ENCODE results near the gene CACNG5.

CACNG5 gene

GRCh38 chr17:66918896-66919295 lies 84.0 kb downstream of the CACNG5 start:
- H3K4me3 ChIP-seq (ENCODE audit: low read depth, low read length), result no peak overlapping the region
- no peaks in the 10 kb centered on the region for H3K9me3 ChIP-seq (ENCODE audit: control insufficient read depth, insufficient read depth, low read depth, low read length)
- no peaks in the 10 kb centered on the region for H3K36me3 ChIP-seq (ENCODE audit: control insufficient read depth in 2 of 2, insufficient read depth in 1 of 2, low read length in 2 of 2)
- ChIA-PET POLR2A (no interaction called here), CTCF (no interaction called here)
- H3K27ac ChIP-seq (ENCODE audit: extremely low read depth, low read depth, low read length), result no peak overlapping the region
- no peak for TF ChIP-seq ZBTB17 (tag by site-specific recombination; IDR thresholded peaks at IDR 0.05)
- TF ChIP-seq ZBTB1 (tag by site-specific recombination; IDR thresholded peaks at IDR 0.05), result no peak
- TF ChIP-seq KLF1 (tag by site-specific recombination; IDR thresholded peaks at IDR 0.05), result no peak
- no peak for TF ChIP-seq ZNF211 (tag by site-specific recombination; IDR thresholded peaks at IDR 0.05; ENCODE audit: low read depth)
- TF ChIP-seq ZFP69B (tag by site-specific recombination; IDR thresholded peaks at IDR 0.05), result no peak
- TF ChIP-seq ZNF76 (tag by site-specific recombination; IDR thresholded peaks at IDR 0.05; ENCODE audit: borderline replicate concordance, low read depth), result no peak
- no peak for TF ChIP-seq ZNF341 (tag by site-specific recombination; IDR thresholded peaks at IDR 0.05; ENCODE audit: low read depth)
- TF ChIP-seq KLF10 (tag by site-specific recombination; IDR thresholded peaks at IDR 0.05), result no peak
- TF ChIP-seq ZXDB (tag by site-specific recombination; IDR thresholded peaks at IDR 0.05), result no peak
- no peak for TF ChIP-seq OVOL3 (tag by site-specific recombination; IDR thresholded peaks at IDR 0.05)
- TF ChIP-seq, protein P1, sequence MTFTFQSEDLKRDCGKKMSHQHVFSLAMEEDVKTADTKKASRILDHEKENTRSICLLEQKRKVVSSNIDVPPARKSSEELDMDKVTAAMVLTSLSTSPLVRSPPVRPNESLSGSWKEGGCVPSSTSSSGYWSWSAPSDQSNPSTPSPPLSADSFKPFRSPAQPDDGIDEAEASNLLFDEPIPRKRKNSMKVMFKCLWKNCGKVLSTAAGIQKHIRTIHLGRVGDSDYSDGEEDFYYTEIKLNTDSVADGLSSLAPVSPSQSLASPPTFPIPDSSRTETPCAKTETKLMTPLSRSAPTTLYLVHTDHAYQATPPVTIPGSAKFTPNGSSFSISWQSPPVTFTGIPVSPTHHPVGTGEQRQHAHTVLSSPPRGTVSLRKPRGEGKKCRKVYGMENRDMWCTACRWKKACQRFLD (tag by site-specific recombination; IDR thresholded peaks at IDR 0.05), result no peak
- H3K4me1 ChIP-seq (ENCODE audit: control insufficient read depth, insufficient read depth, low read length), result no peaks in the 10 kb centered on the region

DNA sequence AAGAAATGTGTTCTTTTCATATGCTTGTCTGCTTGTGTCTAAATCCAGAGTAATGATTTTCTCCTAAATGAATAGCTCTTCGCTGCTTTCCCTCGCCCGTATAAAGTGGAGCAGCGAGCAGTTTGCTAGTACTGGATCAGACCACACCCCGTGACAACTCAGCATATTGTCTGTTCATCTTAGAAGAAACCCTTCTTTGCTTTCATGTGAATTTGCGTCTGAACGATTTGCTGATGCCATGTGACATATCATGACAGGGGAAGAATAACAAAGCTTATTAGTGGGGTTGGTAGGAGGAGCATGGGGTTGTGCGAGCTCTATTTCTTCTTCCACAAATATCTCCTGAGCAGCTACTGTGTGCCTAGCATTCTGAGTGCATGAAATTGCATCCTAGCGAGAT lies 85.5 kb downstream of the CACNG5 start:
- H3K36me3 ChIP-seq (ENCODE audit: control insufficient read depth in 2 of 2, insufficient read depth in 1 of 2, low read length in 2 of 2), result no peaks in the 10 kb centered on the region
- POLR2A ChIA-PET, result no interaction called here
- no peak overlapping the region for H3K27ac ChIP-seq (ENCODE audit: extremely low read depth, low read depth, low read length)
- no peaks in the 10 kb centered on the region for H3K9me3 ChIP-seq (ENCODE audit: control insufficient read depth, insufficient read depth, low read depth, low read length)
- no peak overlapping the region for H3K4me3 ChIP-seq (ENCODE audit: low read depth, low read length)
- CTCF ChIA-PET, result interaction anchor here (0.6 to 0.7 kb wide), 4 partner anchors 53 to 454 kb away, joined by 3 to 4 read pairs (median 3); no protein-coding TSS in a partner anchor
- TF ChIP-seq ZNF792 (tag by site-specific recombination; IDR thresholded peaks at IDR 0.05) (no peak), ZNF654 (tag by site-specific recombination; IDR thresholded peaks at IDR 0.05; ENCODE audit: low read depth) (no peak), MZF1 (tag by site-specific recombination; IDR thresholded peaks at IDR 0.05; ENCODE audit: borderline replicate concordance) (no peak), RBAK (tag by site-specific recombination; IDR thresholded peaks at IDR 0.05) (no peak), ZNF791 (tag by site-specific recombination; IDR thresholded peaks at IDR 0.05) (no peak), ZFP69B (tag by site-specific recombination; IDR thresholded peaks at IDR 0.05) (no peak), ZNF561 (tag by site-specific recombination; IDR thresholded peaks at IDR 0.05; ENCODE audit: borderline replicate concordance) (no peak), KLF10 (tag by site-specific recombination; IDR thresholded peaks at IDR 0.05) (no peak), ZNF596 (tag by site-specific recombination; IDR thresholded peaks at IDR 0.05) (no peak), ZBTB21 (tag by site-specific recombination; IDR thresholded peaks at IDR 0.05) (no peak), ZNF133 (tag by site-specific recombination; IDR thresholded peaks at IDR 0.05) (no peak), ZNF174 (tag by site-specific recombination; IDR thresholded peaks at IDR 0.05) (no peak), ZNF558 (tag by site-specific recombination; IDR thresholded peaks at IDR 0.05) (no peak), IKZF3 (tag by site-specific recombination; IDR thresholded peaks at IDR 0.05) (no peak)
- TF ChIP-seq, protein P2, sequence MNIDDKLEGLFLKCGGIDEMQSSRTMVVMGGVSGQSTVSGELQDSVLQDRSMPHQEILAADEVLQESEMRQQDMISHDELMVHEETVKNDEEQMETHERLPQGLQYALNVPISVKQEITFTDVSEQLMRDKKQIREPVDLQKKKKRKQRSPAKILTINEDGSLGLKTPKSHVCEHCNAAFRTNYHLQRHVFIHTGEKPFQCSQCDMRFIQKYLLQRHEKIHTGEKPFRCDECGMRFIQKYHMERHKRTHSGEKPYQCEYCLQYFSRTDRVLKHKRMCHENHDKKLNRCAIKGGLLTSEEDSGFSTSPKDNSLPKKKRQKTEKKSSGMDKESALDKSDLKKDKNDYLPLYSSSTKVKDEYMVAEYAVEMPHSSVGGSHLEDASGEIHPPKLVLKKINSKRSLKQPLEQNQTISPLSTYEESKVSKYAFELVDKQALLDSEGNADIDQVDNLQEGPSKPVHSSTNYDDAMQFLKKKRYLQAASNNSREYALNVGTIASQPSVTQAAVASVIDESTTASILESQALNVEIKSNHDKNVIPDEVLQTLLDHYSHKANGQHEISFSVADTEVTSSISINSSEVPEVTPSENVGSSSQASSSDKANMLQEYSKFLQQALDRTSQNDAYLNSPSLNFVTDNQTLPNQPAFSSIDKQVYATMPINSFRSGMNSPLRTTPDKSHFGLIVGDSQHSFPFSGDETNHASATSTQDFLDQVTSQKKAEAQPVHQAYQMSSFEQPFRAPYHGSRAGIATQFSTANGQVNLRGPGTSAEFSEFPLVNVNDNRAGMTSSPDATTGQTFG (tag by site-specific recombination; IDR thresholded peaks at IDR 0.05; ENCODE audit: borderline replicate concordance), result no peak
- TF ChIP-seq, protein P3, sequence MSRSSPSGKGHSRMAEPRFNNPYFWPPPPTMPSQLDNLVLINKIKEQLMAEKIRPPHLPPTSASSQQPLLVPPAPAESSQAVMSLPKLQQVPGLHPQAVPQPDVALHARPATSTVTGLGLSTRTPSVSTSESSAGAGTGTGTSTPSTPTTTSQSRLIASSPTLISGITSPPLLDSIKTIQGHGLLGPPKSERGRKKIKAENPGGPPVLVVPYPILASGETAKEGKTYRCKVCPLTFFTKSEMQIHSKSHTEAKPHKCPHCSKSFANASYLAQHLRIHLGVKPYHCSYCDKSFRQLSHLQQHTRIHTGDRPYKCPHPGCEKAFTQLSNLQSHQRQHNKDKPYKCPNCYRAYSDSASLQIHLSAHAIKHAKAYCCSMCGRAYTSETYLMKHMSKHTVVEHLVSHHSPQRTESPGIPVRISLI (tag by site-specific recombination; IDR thresholded peaks at IDR 0.05), result no peak
- H3K4me1 ChIP-seq (ENCODE audit: control insufficient read depth, insufficient read depth, low read length), result no peaks in the 10 kb centered on the region
